SKM-1 (cell line): ENCODE data around the gene AREL1.

Experiments
- DNase-seq: peaks from one replicate; lab custom pipeline; 2025; ENCODE audit not compliant: unreplicated experiment; lab: John Stamatoyannopoulos, UW

Gene AREL1

GRCh38 chr14:74660863-74661262 is 52.0 kb downstream of the AREL1 start:
- DNase-seq: no peak

- no peak for DNase-seq
Observed at GRCh38 chr14:74660167-74660566, 52.7 kb downstream of the AREL1 start.

GRCh38 chr14:74658535-74659131 is 54.2 kb downstream of the AREL1 start:
- no peak for DNase-seq

- no peak for DNase-seq
Observed at GRCh38 chr14:74656964-74657363, 55.9 kb downstream of the AREL1 start.

- no peak for DNase-seq
Observed at GRCh38 chr14:74655599-74656395, 57.1 kb downstream of the AREL1 start.

GRCh38 chr14:74654931-74655330 is 57.9 kb downstream of the AREL1 start:
- no peak for DNase-seq

GRCh38 chr14:74653386-74654138 is 59.3 kb downstream of the AREL1 start:
- DNase-seq: no peak

GRCh38 chr14:74652541-74652940 is 60.3 kb downstream of the AREL1 start:
- no peak for DNase-seq

- DNase-seq: no peak
Observed at GRCh38 chr14:74650927-74651686, 61.8 kb downstream of the AREL1 start.

- DNase-seq: no peak
Observed at GRCh38 chr14:74649673-74650072, 63.2 kb downstream of the AREL1 start.

- DNase-seq: no peak
Observed at GRCh38 chr14:74649167-74649566, 63.7 kb downstream of the AREL1 start.

GRCh38 chr14:74648601-74649000 is 64.3 kb downstream of the AREL1 start:
- no peak for DNase-seq

- no peak for DNase-seq
Observed at GRCh38 chr14:74647678-74648461, 65.0 kb downstream of the AREL1 start.

GRCh38 chr14:74647061-74647677 is 65.7 kb downstream of the AREL1 start:
- DNase-seq: no peak

GRCh38 chr14:74645756-74646470 is 67.0 kb downstream of the AREL1 start:
- DNase-seq: no peak

- no peak for DNase-seq
Observed at GRCh38 chr14:74645244-74645643, 67.6 kb downstream of the AREL1 start.

- DNase-seq: no peak
Observed at GRCh38 chr14:74641601-74642391, 71.1 kb downstream of the AREL1 start.

GRCh38 chr14:74638966-74639365 is 73.9 kb downstream of the AREL1 start:
- DNase-seq: no peak

GRCh38 chr14:74638066-74638465 is 74.8 kb downstream of the AREL1 start:
- no peak for DNase-seq
